Adrenal gland (tissue), 12 donors: ENCODE measurements around the gene SNTB2. TPM values are rescaled to one million over a fixed set of nuclear protein-coding genes. Genes with fewer than 3 reads are reported as not detected.
A peak's percentile ranks its signal among the peaks of the same experiment; 100 is the strongest.

Experiments used
- DNase-seq, 7 donors: peaks; one replicate each; pipeline ENCODE4 v3.0.0-alpha.2; 2019 to 2020
- H3K27ac ChIP-seq, 5 donors: fragments of 200-600 bp; sonication (generic) in 4 of 5; 1 replicate in 3 of 5; 2 replicates in 2 of 5; pipeline versions ENCODE4 v1.5.1 to v1.8.0; 2016 to 2020; ENCODE audit warnings: mild to moderate bottlenecking in 1 of 5
- H3K27me3 ChIP-seq: fragments of 200-600 bp; 2 replicates; pipeline ENCODE4 v1.8.0; 2021
- H3K36me3 ChIP-seq, 2 donors: fragments of 200-600 bp; replicated peaks in 1 of 2; 1 replicate in 1 of 2; 2 replicates in 1 of 2; pipeline versions ENCODE4 v1.5.1 to v1.8.0; 2018 to 2022
- H3K4me1 ChIP-seq, 2 donors: fragments of 200-600 bp; replicated peaks in 1 of 2; 1 replicate in 1 of 2; 2 replicates in 1 of 2; pipeline versions ENCODE4 v1.5.1 to v1.8.0; 2018 to 2021
- H3K4me3 ChIP-seq, 4 donors: fragments of 200-600 bp; sonication (generic) in 3 of 4; one replicate each; pipeline ENCODE4 v1.5.1; 2016 to 2018
- H3K9me3 ChIP-seq, 3 donors: fragments of 200-600 bp; sonication (generic) in 1 of 3; replicated peaks in 1 of 3; 1 replicate in 2 of 3; 2 replicates in 1 of 3; pipeline versions ENCODE4 v1.5.1 to v1.8.0; 2016 to 2021
- POLR2A ChIP-seq, 2 donors: fragments of 450-650 bp; IDR thresholded peaks; one replicate each; pipeline ENCODE4 v1.6.1; 2017; ENCODE audit warnings: antibody characterized with exemption in 2 of 2, mild to moderate bottlenecking in 2 of 2, moderate library complexity in 1 of 2
- WGBS, 4 donors: extraction: QIAGEN DNeasy Blood & Tissue Kit in 2 of 4; methylation state at CpG; one replicate each; pipeline versions ENCODE4 v1.1.5 to v1.1.7; 2013 to 2017; 5-methylcytosine and 5-hydroxymethylcytosine counted together
- intact Hi-C, 2 donors: fragments of 100-400 bp; cut with DNase I; formaldehyde crosslinking; loops; one replicate each; pipeline versions ENCODE4 v1.14.1 to v1.15.0; 2022 to 2023
- polyA plus RNA-seq, 3 donors: library from polyadenylated mRNA; stranded (reverse); fragments of 200-250 nt in 2 of 3; fragments of 350-450 nt in 1 of 3; fragmentation: Illumina TruSeq in 1 of 3; extraction: RNeasy Lipid Tissue Mini Kit (QIAGEN cat#74804) in 1 of 3; gene quantifications; one replicate each; pipeline ENCODE4 v1.2.3, GENCODE V29; 2013 to 2014
- total RNA-seq, 9 donors: library from RNA; depleted of rRNA in 4 of 9; stranded (reverse); fragments of >200 nt in 4 of 9; fragments of 120-200 nt in 1 of 9; fragmentation: NEBNext Ultra II Directional in 1 of 9; extraction: Animal tissue kit (Norgen Biotek cat#: 25700) in 1 of 9; gene quantifications; one replicate each; pipeline versions ENCODE4 v1.1.0 to v1.2.4, GENCODE V29; 2013 to 2023
- TF ChIP-seq, protein P1 (sequence below), 6 experiments: fragments of 450-650 bp in 4 of 6; fragments of 200-600 bp in 2 of 6; sonication (generic) in 1 of 6; IDR thresholded peaks; 1 replicate in 5 of 6; 2 replicates in 1 of 6; pipeline versions ENCODE4 v1.5.1 to v1.8.0; 2016 to 2021; ENCODE audit warnings: antibody characterized with exemption in 6 of 6, mild to moderate bottlenecking in 2 of 6, moderate library complexity in 1 of 6
- donor health status: healthy with polysubstance abuse.
- donor health status: Bipolar disorder and iron deficiency.
- donor health status: DM: yes; HTN: yes; CAD: no.
- donor health status: DM: no; HTN: no; CAD: no.
- donor health status: DM: no; HTN: no; CAD: no.
- donor health status: DM: yes; HTN: yes; CAD: no.

SNTB2 gene
- total and polyA plus RNA-seq, 12 donors = 3.6 to 52.7 (median 32.9) TPM

DNA sequence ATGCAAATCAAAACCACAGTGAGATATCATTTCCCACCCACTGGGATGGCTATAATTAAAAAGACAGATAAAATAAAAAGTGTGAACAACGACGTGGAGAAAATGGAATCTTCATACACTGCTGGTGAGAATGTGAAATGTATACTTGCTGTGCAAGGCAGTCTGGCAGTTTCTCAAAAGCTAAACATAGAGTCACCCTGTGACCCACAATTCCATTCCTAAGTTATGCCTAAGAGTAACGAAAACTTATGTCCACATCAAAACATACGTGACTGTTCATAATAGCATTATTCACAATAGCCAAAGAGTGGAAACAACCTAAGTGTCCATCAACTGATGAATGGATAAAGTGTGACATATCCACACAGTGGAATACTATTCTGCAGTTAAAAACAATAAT is 86.0 kb downstream of the SNTB2 start:
- intact Hi-C loops = no loop called here
- 83 to 89% (median 86%) methylated on average over 4 of the region's 4 CpGs for WGBS, 4 donors

DNA sequence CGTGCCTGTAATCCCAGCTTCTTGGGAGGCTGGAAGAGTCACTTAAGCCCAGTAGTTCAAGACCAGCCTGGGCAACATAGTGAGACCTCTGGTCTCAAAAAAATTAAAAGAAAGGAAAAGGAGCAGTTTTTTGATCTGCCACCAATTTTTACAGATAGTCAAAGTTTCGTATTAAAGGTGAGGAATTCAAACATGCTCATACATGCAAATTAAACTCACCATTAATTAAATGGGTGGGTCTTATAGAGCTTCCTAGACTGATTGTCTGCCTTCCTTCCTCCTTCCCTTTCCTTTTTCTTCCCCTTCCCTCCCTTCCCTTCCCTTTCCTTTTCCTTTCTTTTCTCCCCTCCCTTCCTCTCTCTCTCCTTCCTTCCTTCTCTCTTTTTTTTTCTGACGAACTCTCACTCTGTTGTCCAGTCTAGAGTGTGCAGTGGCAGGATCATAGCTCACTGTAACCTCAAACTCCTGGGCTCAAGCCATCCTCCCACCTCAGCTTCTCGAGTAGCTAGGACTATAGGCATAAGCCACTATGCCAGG is 87.8 kb downstream of the SNTB2 start:
- no peak for DNase-seq
- WGBS, 4 donors = 88 to 92% (median 90%) methylated on average over 4 of the region's 4 CpGs
- intact Hi-C loops = no loop called here
- Histone ChIP-seq H3K4me1 (peaks cover 0 to 16% of the 10 kb centered on the region in 2 donors), H3K9me3 (no peaks in the 10 kb centered on the region), H3K27ac (no peak overlapping the region), H3K36me3 (peaks cover 0 to 13% of the 10 kb centered on the region in 2 donors), H3K4me3 (no peak overlapping the region), H3K27me3 (no peaks in the 10 kb centered on the region)
- TF ChIP-seq, protein P1, sequence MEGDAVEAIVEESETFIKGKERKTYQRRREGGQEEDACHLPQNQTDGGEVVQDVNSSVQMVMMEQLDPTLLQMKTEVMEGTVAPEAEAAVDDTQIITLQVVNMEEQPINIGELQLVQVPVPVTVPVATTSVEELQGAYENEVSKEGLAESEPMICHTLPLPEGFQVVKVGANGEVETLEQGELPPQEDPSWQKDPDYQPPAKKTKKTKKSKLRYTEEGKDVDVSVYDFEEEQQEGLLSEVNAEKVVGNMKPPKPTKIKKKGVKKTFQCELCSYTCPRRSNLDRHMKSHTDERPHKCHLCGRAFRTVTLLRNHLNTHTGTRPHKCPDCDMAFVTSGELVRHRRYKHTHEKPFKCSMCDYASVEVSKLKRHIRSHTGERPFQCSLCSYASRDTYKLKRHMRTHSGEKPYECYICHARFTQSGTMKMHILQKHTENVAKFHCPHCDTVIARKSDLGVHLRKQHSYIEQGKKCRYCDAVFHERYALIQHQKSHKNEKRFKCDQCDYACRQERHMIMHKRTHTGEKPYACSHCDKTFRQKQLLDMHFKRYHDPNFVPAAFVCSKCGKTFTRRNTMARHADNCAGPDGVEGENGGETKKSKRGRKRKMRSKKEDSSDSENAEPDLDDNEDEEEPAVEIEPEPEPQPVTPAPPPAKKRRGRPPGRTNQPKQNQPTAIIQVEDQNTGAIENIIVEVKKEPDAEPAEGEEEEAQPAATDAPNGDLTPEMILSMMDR (IDR thresholded peaks at IDR 0.05) = no peak
- no peak for TF ChIP-seq POLR2A (IDR thresholded peaks at IDR 0.05)

More for the DNA sequence above, 86.0 kb downstream of the SNTB2 start:
- Histone ChIP-seq H3K4me3 (no peak overlapping the region), H3K9me3 (no peaks in the 10 kb centered on the region), H3K4me1 (peaks cover 0 to 16% of the 10 kb centered on the region in 2 donors), H3K27ac (no peak overlapping the region), H3K27me3 (no peaks in the 10 kb centered on the region), H3K36me3 (peaks cover 0 to 13% of the 10 kb centered on the region in 2 donors)
- no peak for DNase-seq
- TF ChIP-seq POLR2A (IDR thresholded peaks at IDR 0.05) = no peak
- TF ChIP-seq, protein P1 (IDR thresholded peaks at IDR 0.05) = no peak

DNA sequence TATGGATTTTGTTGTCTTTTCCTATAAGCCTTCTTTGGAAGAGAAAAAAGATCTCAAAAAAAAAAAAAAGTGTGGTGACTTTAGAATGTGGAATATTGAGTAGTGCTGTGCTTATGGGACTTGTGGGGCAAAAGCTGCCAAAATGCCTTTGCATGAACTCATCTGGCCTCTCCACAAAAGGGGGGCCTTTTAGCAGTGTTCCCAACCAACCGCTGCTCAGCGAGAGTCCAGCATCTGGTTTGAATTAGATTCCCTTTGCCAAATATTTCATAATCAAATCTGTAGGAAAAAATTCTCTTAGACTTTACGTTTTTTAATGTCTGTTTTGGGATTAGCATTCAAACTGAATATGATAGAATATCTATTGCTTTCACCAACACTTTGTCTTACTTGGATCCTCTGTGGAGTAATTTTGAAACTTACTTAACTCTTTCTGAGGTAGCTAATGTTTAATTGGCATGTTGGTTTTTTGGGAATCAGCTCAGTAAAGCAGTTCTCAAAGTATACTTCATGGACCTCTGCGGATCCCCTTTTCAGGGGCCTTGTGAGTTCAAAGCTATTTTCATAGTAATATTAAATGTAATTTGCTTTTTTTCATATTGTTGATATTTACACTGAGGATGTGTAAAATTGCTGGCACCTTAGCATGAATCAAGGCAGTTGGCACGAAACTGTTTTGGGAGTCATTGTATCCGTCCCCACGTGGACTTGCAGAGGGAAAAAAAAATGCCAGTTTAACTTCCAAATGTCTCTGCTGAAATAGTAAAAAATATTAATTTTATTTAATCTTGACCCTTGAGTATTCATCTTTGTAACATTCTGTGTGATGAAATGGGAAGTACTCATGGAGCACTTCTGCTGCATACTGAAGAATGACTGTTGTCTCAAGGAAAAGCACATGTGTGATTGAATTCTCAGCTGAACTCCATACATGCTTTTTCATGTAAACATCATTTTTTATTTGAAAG is 89.5 kb downstream of the SNTB2 start:
- H3K9me3 ChIP-seq = no peaks in the 10 kb centered on the region
- no peaks in the 10 kb centered on the region for H3K27me3 ChIP-seq
- H3K4me1 ChIP-seq = peaks cover 0 to 13% of the 10 kb centered on the region in 2 donors
- H3K27ac ChIP-seq = peak overlapping the region in 1 of 5 donors; percentile 13
- DNase-seq = peak in 6 of 7 donors; percentile 37 to 75 (median 58)
- 49 to 56% (median 49%) methylated on average over 7 of the region's 7 CpGs for WGBS, 4 donors
- intact Hi-C loops = no loop called here
- TF ChIP-seq, protein P1 (IDR thresholded peaks at IDR 0.05) = no peak
- TF ChIP-seq POLR2A (IDR thresholded peaks at IDR 0.05) = no peak
- H3K36me3 ChIP-seq = peaks cover 0 to 4% of the 10 kb centered on the region in 2 donors
- no peak overlapping the region for H3K4me3 ChIP-seq

DNA sequence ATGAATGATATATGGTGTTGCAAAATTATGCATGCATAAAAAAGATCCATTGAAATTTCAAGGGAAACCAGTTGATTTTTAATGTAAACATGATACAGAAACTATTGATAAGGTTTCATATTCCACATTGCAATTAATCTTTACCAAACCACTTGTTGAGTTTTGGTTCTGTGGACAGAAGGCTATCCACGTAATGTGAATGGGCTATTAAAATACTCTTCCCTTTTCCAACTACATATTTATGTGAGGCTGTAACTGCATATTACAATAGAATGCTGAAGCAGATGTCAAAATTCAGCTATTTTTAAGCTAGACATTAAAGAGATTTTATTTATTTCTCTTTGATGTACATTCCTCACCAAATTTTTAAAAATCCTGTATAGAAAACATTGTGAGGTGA is 90.4 kb downstream of the SNTB2 start:
- H3K27me3 ChIP-seq = no peaks in the 10 kb centered on the region
- H3K27ac ChIP-seq = no peak overlapping the region
- H3K4me3 ChIP-seq = no peak overlapping the region
- peaks cover 0 to 13% of the 10 kb centered on the region in 2 donors for H3K4me1 ChIP-seq
- H3K36me3 ChIP-seq = peaks cover 0 to 4% of the 10 kb centered on the region in 2 donors
- intact Hi-C loops = no loop called here
- whole genome bisulfite sequencing, 4 donors = 81 to 86% (median 84%) methylated on average over 1 of the region's 1 CpG
- H3K9me3 ChIP-seq = no peaks in the 10 kb centered on the region
- DNase-seq = no peak
- TF ChIP-seq POLR2A (IDR thresholded peaks at IDR 0.05) = no peak
- TF ChIP-seq, protein P1 (IDR thresholded peaks at IDR 0.05) = no peak
